Mucosa of descending colon (tissue), 3 donors: ENCODE measurements around the gene SLC2A1. TPM values are rescaled to one million over a fixed set of nuclear protein-coding genes. Genes with fewer than 3 reads are reported as not detected.

Source experiments
- ATAC-seq: fragments of 200-7000 bp; cut with Tn5 transposase; one replicate; pipeline ENCODE4 v1.9.1; 2020; ENCODE audit warnings: mild to moderate bottlenecking, moderate library complexity
- DNase-seq, 3 donors: peaks; one replicate each; pipeline ENCODE4 v3.0.0-alpha.2; 2020
- H3K36me3 ChIP-seq: fragments of 200-600 bp; one replicate; pipeline ENCODE4 v1.8.0; 2021; ENCODE audit warnings: low read depth, mild to moderate bottlenecking
- H3K4me1 ChIP-seq: fragments of 200-600 bp; one replicate; pipeline ENCODE4 v1.8.0; 2021; ENCODE audit warnings: low read depth, mild to moderate bottlenecking
- H3K4me3 ChIP-seq: fragments of 200-600 bp; one replicate; pipeline ENCODE4 v1.8.0; 2021; ENCODE audit warnings: mild to moderate bottlenecking
- H3K9me3 ChIP-seq: fragments of 200-600 bp; one replicate; pipeline ENCODE4 v1.8.0; 2021; ENCODE audit warnings: mild to moderate bottlenecking
- intact Hi-C, 2 donors: fragments of 100-400 bp; cut with DNase I in 1 of 2; cut with micrococcal nuclease in 1 of 2; formaldehyde crosslinking; loops; one replicate each; pipeline versions ENCODE4 v1.11.0 to v1.11.1; 2022; cut with DNase I, micrococcal nuclease
- total RNA-seq, 3 donors: library from RNA; stranded (reverse); fragmentation: NEBNext Ultra II Directional in 2 of 3; extraction: Animal tissue kit (Norgen Biotek cat#: 25700) in 2 of 3; gene quantifications; one replicate each; pipeline versions ENCODE4 v1.2.1 to v1.2.4, GENCODE V29; 2021 to 2023
- TF ChIP-seq, protein P1 (sequence below): fragments of 200-600 bp; IDR thresholded peaks from one replicate; pipeline ENCODE4 v1.8.0; 2022; ENCODE audit warnings: antibody characterized with exemption, mild to moderate bottlenecking
- donor health status: DM: no; HTN: no; CAD: no; lungs with moderate emphysema.
- donor health status: DM: no; HTN: no; CAD: no.
- donor health status: DM: no; HTN: yes; CAD: no.

The SLC2A1 gene
- total RNA-seq, 3 donors from 2014 or later, result 36.0 to 81.2 (median 74.3) TPM

- peaks cover 4% of the 10 kb centered on the region for H3K36me3 ChIP-seq
These were observed 24.8 kb downstream of the SLC2A1 start for GRCh38 chr1:42933610-42934491.

GRCh38 chr1:42933060-42933586 is 25.5 kb downstream of the SLC2A1 start:
- intact Hi-C loops, result no loop called here
- DNase-seq (no peak), ATAC-seq (no peak)
- peaks cover 7% of the 10 kb centered on the region for H3K36me3 ChIP-seq
- H3K4me3 ChIP-seq, result no peak overlapping the region
- TF ChIP-seq, protein P1, sequence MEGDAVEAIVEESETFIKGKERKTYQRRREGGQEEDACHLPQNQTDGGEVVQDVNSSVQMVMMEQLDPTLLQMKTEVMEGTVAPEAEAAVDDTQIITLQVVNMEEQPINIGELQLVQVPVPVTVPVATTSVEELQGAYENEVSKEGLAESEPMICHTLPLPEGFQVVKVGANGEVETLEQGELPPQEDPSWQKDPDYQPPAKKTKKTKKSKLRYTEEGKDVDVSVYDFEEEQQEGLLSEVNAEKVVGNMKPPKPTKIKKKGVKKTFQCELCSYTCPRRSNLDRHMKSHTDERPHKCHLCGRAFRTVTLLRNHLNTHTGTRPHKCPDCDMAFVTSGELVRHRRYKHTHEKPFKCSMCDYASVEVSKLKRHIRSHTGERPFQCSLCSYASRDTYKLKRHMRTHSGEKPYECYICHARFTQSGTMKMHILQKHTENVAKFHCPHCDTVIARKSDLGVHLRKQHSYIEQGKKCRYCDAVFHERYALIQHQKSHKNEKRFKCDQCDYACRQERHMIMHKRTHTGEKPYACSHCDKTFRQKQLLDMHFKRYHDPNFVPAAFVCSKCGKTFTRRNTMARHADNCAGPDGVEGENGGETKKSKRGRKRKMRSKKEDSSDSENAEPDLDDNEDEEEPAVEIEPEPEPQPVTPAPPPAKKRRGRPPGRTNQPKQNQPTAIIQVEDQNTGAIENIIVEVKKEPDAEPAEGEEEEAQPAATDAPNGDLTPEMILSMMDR, result no peak
- peaks cover 60% of the 10 kb centered on the region for H3K4me1 ChIP-seq
- no peaks in the 10 kb centered on the region for H3K9me3 ChIP-seq

More at GRCh38 chr1:42933610-42934491, 24.8 kb downstream of the SLC2A1 start:
- peaks cover 67% of the 10 kb centered on the region for H3K4me1 ChIP-seq
- intact Hi-C loops, result no loop called here
- no peaks in the 10 kb centered on the region for H3K9me3 ChIP-seq
- DNase-seq (peak in 1 of 3 donors; percentile 37), ATAC-seq (no peak)
- no peak overlapping the region for H3K4me3 ChIP-seq
- TF ChIP-seq, protein P1, result no peak

DNA sequence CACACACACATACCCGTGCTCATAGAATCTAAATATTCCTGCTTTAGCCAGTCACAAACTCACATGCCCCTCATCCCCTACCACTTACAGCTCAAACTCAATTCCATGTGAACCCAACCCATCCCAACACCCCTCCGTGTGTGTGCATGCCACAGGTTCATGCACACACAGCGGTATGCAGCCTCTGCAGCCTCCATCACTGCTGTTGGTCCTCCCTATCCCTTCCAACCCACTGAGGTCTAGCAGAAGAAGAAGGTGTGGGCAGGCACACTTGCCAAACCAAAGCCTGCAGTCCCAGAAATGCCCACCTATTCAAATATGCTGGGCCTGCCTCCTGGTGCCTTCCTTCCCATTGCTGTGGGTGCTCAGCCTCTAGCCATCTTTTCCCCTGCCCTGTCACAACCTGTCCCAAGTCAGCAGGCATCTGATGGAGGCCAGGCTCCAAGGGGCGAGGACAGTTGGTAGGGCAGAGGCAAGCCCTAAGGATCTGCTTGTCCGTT is 26.2 kb downstream of the SLC2A1 start:
- peaks cover 7% of the 10 kb centered on the region for H3K36me3 ChIP-seq
- H3K9me3 ChIP-seq, result no peaks in the 10 kb centered on the region
- peaks cover 54% of the 10 kb centered on the region for H3K4me1 ChIP-seq
- TF ChIP-seq, protein P1, result no peak
- DNase-seq, result peak in 2 of 3 donors; percentile 10 to 37
- ATAC-seq, result no peak
- intact Hi-C loops, result no loop called here
- H3K4me3 ChIP-seq, result no peak overlapping the region

DNA sequence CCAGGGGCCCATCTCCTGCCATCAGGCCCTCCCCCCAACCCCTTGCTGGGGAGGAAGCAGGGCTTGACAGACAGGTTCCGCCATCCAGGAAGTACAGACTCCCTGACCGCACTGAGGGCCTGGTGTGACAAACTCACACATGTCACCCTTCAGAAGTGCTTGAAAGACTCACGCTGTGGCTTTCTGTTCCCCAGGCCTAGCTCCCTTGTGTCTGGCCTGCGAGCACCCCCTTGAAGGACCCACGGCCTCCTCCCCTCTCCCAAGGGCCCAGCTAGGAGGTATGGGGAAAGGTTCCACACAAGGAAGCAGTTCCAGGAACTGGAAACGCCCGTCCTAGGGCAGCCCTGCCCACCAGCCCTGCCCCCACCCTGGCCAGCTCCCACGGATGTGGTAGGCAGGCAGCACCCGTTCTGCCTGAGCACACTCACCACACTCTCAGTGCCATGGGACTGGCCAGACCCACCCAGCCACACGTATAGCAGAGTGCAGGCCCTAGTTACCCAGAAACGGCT is 26.7 kb downstream of the SLC2A1 start:
- no peaks in the 10 kb centered on the region for H3K9me3 ChIP-seq
- TF ChIP-seq, protein P1, result no peak
- H3K4me1 ChIP-seq, result peaks cover 48% of the 10 kb centered on the region
- DNase-seq (peak; percentile 91 to 96 (median 94)), ATAC-seq (peak; percentile 83)
- no peak overlapping the region for H3K4me3 ChIP-seq
- intact Hi-C loops, result no loop called here
- peaks cover 7% of the 10 kb centered on the region for H3K36me3 ChIP-seq

DNA sequence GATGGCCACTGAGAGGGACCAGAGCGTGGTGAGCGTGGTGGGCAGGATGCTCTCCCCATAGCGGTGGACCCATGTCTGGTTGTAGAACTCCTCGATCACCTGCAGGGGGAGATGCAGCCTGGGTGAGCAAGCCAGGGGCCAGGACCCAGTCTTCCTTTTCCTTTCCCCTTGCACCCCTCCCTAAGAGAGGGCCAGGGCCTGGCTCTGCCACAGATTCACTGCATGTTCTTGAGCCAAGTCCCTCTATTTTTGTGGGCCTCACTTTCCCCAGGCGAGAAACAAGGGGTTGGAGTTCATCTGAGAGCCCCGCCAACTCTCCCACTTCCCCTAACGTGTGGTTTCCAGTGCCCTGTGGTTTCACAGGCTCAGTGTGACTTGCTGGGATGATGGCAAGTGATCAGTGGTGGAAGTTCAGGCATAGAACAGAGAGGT is 27.5 kb downstream of the SLC2A1 start:
- peaks cover 7% of the 10 kb centered on the region for H3K36me3 ChIP-seq
- DNase-seq (peak; percentile 52 to 67 (median 60)), ATAC-seq (peak; percentile 52)
- H3K9me3 ChIP-seq, result no peaks in the 10 kb centered on the region
- H3K4me1 ChIP-seq, result peaks cover 40% of the 10 kb centered on the region
- no peak overlapping the region for H3K4me3 ChIP-seq
- TF ChIP-seq, protein P1, result peak; percentile 35
- intact Hi-C loops, result no loop called here
